ENCODE measurements around the gene ABR.

ABR gene

DNA sequence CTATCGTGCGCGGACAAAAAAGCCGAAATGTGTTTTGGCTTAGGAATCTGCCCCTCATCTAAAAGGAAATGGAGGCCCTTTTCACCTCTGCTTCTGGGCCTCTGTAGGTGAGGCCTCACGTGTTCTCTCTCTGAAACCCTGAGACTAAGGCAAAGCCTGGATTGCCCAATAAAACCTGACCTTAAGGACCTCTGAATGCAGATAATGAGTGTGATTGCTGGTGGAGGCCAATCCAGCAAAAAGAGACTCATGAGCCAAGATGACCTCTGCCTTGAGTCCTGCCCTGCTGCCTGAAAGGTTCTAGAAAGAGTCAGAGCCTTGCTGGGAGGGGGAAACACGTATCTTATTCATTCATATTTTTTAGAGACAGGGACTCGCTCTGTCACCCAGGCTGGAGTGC is 44.5 kb upstream of the ABR start:
- TF ChIP-seq CTCF (IDR thresholded peaks at IDR 0.05; ENCODE audit: extremely low read depth, insufficient read depth, missing control alignments): no peak
- DNase-seq (ENCODE audit: low spot score): no peak
- in situ Hi-C loops (cut with MboI; ENCODE audit: low pct_unique_long_range_greater_than_20kb, low sequenced_read_pairs, unreplicated experiment): no loop called here

GRCh38 chr17:1223662-1224061 is 43.9 kb upstream of the ABR start:
- TF ChIP-seq CTCF (IDR thresholded peaks at IDR 0.05; ENCODE audit: extremely low read depth, insufficient read depth, missing control alignments): no peak
- in situ Hi-C loops (cut with MboI; ENCODE audit: low pct_unique_long_range_greater_than_20kb, low sequenced_read_pairs, unreplicated experiment): no loop called here

GRCh38 chr17:1222321-1222720 is 42.5 kb upstream of the ABR start:
- DNase-seq (ENCODE audit: low spot score): no peak
- no peak for TF ChIP-seq CTCF (IDR thresholded peaks at IDR 0.05; ENCODE audit: extremely low read depth, insufficient read depth, missing control alignments)
- in situ Hi-C loops (cut with MboI; ENCODE audit: low pct_unique_long_range_greater_than_20kb, low sequenced_read_pairs, unreplicated experiment): no loop called here

More at GRCh38 chr17:1223662-1224061, 43.9 kb upstream of the ABR start:
- DNase-seq (ENCODE audit: low spot score): no peak

DNA sequence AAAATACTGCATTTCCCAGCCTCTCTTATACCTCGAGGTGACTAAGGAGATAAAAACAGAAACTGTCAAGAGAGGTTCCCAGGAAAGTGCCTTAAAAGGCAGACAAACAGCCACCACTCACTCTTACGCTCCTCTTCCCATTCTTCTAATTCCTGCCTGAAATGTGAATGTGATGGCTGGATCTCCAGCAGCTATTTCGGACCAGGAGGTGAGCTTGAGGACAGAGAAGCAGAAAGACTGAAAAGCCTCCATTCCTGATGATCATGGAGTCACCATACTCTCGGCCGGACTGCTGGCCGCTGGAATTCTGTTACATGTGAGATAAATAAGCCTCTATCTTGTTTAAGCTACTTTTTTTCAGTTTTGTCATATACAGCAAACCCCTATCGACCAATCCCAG is 41.4 kb upstream of the ABR start:
- TF ChIP-seq CTCF (IDR thresholded peaks at IDR 0.05; ENCODE audit: extremely low read depth, insufficient read depth, missing control alignments): no peak
- no peak for DNase-seq (ENCODE audit: low spot score)
- in situ Hi-C loops (cut with MboI; ENCODE audit: low pct_unique_long_range_greater_than_20kb, low sequenced_read_pairs, unreplicated experiment): no loop called here

- in situ Hi-C loops (cut with MboI; ENCODE audit: low pct_unique_long_range_greater_than_20kb, low sequenced_read_pairs, unreplicated experiment): no loop called here
- DNase-seq (ENCODE audit: low spot score): no peak
- TF ChIP-seq CTCF (IDR thresholded peaks at IDR 0.05; ENCODE audit: extremely low read depth, insufficient read depth, missing control alignments): no peak
Observed at GRCh38 chr17:1220346-1220745, 40.6 kb upstream of the ABR start.

DNA sequence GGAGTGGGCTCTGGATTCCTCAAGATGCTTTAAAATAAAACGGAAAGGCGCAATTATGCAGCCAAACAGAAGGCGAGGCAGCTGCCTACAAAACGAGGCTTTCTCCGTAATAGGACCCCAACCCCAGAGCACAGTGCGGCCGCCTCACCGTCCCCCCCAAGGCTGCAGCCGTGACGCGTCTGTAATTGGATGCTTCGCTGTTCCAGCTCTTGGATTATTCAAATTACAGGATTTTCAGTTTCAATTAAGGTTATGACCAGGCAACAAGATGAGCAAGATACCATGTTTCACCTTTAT is 37.3 kb upstream of the ABR start:
- in situ Hi-C loops (cut with MboI; ENCODE audit: low pct_unique_long_range_greater_than_20kb, low sequenced_read_pairs, unreplicated experiment): no loop called here
- TF ChIP-seq CTCF (IDR thresholded peaks at IDR 0.05; ENCODE audit: extremely low read depth, insufficient read depth, missing control alignments): no peak
- DNase-seq (ENCODE audit: low spot score): no peak

Data from GM13977 (cell line).